PC-3 (cell line): ENCODE data around the gene NOP14.
"Not testable (repeated sequence)": the region's sequence is repeated elsewhere in the genome, so short reads cannot be mapped to it uniquely, and the experiment has no call there.

Experiments
- EZH2 ChIP-seq: fragments of 300-600 bp; sonication (generic); IDR thresholded peaks from one replicate; pipeline ENCODE4 v1.6.1; 2017; ENCODE audit warnings: antibody characterized with exemption, mild to moderate bottlenecking, low read length; ENCODE audit not compliant: unreplicated experiment
- TF ChIP-seq, protein P1 (sequence below): fragments of 300-600 bp; sonication (generic); conservative IDR thresholded peaks from 2 replicates; pipeline ENCODE4 v1.5.1; 2017; ENCODE audit warnings: antibody characterized with exemption, low read depth, mild to moderate bottlenecking, low read length

GRCh38 chr4:2916696-2917095 is 46.5 kb downstream of the NOP14 start:
- TF ChIP-seq, protein P1, sequence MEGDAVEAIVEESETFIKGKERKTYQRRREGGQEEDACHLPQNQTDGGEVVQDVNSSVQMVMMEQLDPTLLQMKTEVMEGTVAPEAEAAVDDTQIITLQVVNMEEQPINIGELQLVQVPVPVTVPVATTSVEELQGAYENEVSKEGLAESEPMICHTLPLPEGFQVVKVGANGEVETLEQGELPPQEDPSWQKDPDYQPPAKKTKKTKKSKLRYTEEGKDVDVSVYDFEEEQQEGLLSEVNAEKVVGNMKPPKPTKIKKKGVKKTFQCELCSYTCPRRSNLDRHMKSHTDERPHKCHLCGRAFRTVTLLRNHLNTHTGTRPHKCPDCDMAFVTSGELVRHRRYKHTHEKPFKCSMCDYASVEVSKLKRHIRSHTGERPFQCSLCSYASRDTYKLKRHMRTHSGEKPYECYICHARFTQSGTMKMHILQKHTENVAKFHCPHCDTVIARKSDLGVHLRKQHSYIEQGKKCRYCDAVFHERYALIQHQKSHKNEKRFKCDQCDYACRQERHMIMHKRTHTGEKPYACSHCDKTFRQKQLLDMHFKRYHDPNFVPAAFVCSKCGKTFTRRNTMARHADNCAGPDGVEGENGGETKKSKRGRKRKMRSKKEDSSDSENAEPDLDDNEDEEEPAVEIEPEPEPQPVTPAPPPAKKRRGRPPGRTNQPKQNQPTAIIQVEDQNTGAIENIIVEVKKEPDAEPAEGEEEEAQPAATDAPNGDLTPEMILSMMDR = not testable (repeated sequence)
- TF ChIP-seq EZH2 = not testable (repeated sequence)
